Pons (tissue), 1 donor: Measurements from ENCODE around the gene PABPC3.

Source experiments
- DNase-seq: peaks from one replicate; pipeline ENCODE4 v3.0.0-alpha.2; 2016; ENCODE audit warnings: low spot score

The PABPC3 gene

GRCh38 chr13:25112695-25113255, 16.8 kb downstream of the PABPC3 start:
- peak; percentile 41 for DNase-seq

GRCh38 chr13:25114220-25114619, 18.3 kb downstream of the PABPC3 start:
- peak; percentile 92 for DNase-seq

GRCh38 chr13:25116044-25116443, 20.1 kb downstream of the PABPC3 start:
- DNase-seq: no peak

GRCh38 chr13:25117312-25117711, 21.4 kb downstream of the PABPC3 start:
- DNase-seq: no peak

GRCh38 chr13:25118378-25118905, 22.5 kb downstream of the PABPC3 start:
- no peak for DNase-seq

GRCh38 chr13:25130944-25131343, 35.0 kb downstream of the PABPC3 start:
- no peak for DNase-seq

GRCh38 chr13:25131881-25132420, 36.0 kb downstream of the PABPC3 start:
- no peak for DNase-seq

- DNase-seq: no peak
Observed at GRCh38 chr13:25132751-25133390, 36.9 kb downstream of the PABPC3 start.

GRCh38 chr13:25135896-25136295, 40.0 kb downstream of the PABPC3 start:
- no peak for DNase-seq

GRCh38 chr13:25136880-25137787, 41.2 kb downstream of the PABPC3 start:
- no peak for DNase-seq

- DNase-seq: no peak
Observed at GRCh38 chr13:25137788-25138115, 41.8 kb downstream of the PABPC3 start.

GRCh38 chr13:25141042-25141441, 45.1 kb downstream of the PABPC3 start:
- no peak for DNase-seq

- peak; percentile 50 for DNase-seq
Observed at GRCh38 chr13:25143706-25144105, 47.8 kb downstream of the PABPC3 start.

GRCh38 chr13:25147638-25148401, 51.9 kb downstream of the PABPC3 start:
- DNase-seq: no peak

- no peak for DNase-seq
Observed at GRCh38 chr13:25148402-25148771, 52.5 kb downstream of the PABPC3 start.
